ENCODE data around the gene NPIPA7.
"Not testable (repeated sequence)": the region's sequence is repeated elsewhere in the genome, so short reads cannot be mapped to it uniquely, and the experiment has no call there.

Gene NPIPA7

GRCh38 chr16:16378840-16379239 lies at the start of gene NPIPA7:
Gene NPIPA7 (plus strand): TSS chr16:16379140. CDS start chr16:16379245, 105 bp downstream.
- not testable (repeated sequence) for DNase-seq

GRCh38 chr16:16331466-16331865 lies 47.5 kb upstream of the NPIPA7 start:
- DNase-seq, result not testable (repeated sequence)

GRCh38 chr16:16357556-16357955 lies 21.4 kb upstream of the NPIPA7 start:
- DNase-seq, result not testable (repeated sequence)

- not testable (repeated sequence) for DNase-seq
Measured at GRCh38 chr16:16358539-16359240, 20.2 kb upstream of the NPIPA7 start.

- DNase-seq, result peak in 1 of 2 donors; percentile 9
Measured at GRCh38 chr16:16363595-16363994, 15.3 kb upstream of the NPIPA7 start.

- DNase-seq, result not testable (repeated sequence)
Measured at GRCh38 chr16:16364100-16364499, 14.8 kb upstream of the NPIPA7 start.

GRCh38 chr16:16364701-16365100 lies 14.2 kb upstream of the NPIPA7 start:
- not testable (repeated sequence) for DNase-seq

- peak in 1 of 2 donors; percentile 7 for DNase-seq
Measured at GRCh38 chr16:16365319-16365718, 13.6 kb upstream of the NPIPA7 start.

- DNase-seq, result not testable (repeated sequence)
Measured at GRCh38 chr16:16365851-16366250, 13.1 kb upstream of the NPIPA7 start.

- DNase-seq, result peak in 1 of 2 donors; percentile 0
Measured at GRCh38 chr16:16366552-16367284, 12.2 kb upstream of the NPIPA7 start.

GRCh38 chr16:16367285-16367628 lies 11.7 kb upstream of the NPIPA7 start:
- not testable (repeated sequence) for DNase-seq

- peak in 1 of 2 donors; percentile 0 for DNase-seq
Measured at GRCh38 chr16:16369081-16369856, 9.7 kb upstream of the NPIPA7 start.

GRCh38 chr16:16371136-16371735 lies 7.7 kb upstream of the NPIPA7 start:
- peak in 1 of 2 donors; percentile 6 for DNase-seq

- DNase-seq, result not testable (repeated sequence)
Measured at GRCh38 chr16:16374192-16374591, 4.7 kb upstream of the NPIPA7 start.

- DNase-seq, result not testable (repeated sequence)
Measured at GRCh38 chr16:16399685-16400084, 20.7 kb downstream of the NPIPA7 start.

- DNase-seq, result not testable (repeated sequence)
Measured at GRCh38 chr16:16402333-16402732, 23.4 kb downstream of the NPIPA7 start.

- DNase-seq, result not testable (repeated sequence)
Measured at GRCh38 chr16:16404283-16404682, 25.3 kb downstream of the NPIPA7 start.

- DNase-seq, result not testable (repeated sequence)
Measured at GRCh38 chr16:16405421-16405820, 26.5 kb downstream of the NPIPA7 start.

- DNase-seq, result not testable (repeated sequence)
Measured at GRCh38 chr16:16408430-16408829, 29.5 kb downstream of the NPIPA7 start.

GRCh38 chr16:16413773-16414172 lies 34.8 kb downstream of the NPIPA7 start:
- DNase-seq, result not testable (repeated sequence)

GRCh38 chr16:16417071-16417470 lies 38.1 kb downstream of the NPIPA7 start:
- DNase-seq, result not testable (repeated sequence)

- DNase-seq, result not testable (repeated sequence)
Measured at GRCh38 chr16:16417914-16418544, 39.1 kb downstream of the NPIPA7 start.
